ENCODE data around the gene CFAP20DC. TPM values are rescaled to one million over a fixed set of nuclear protein-coding genes. Genes with fewer than 3 reads are reported as not detected.

CFAP20DC gene
- total RNA-seq, 2 donors from 2014 or later, result 1.7 to 1.8 TPM

DNA sequence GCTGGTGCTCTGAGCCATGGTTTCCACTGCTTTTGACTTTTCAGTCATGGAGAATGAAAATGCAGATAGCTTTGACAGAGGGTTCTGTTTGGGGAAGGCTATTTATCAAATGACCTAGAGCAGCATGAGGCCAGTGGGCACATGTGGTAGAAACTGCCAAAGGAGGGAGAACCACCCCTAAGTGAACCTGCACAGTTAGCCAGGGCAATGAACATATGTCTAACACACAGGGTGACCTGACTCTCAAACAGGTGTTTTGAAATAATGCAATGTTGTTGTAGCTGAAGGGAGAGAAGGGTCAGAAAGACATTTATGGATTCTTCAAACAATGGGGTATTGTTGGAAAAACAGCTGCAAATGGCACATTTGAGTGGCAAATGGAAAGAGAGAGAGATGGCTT, 208.9 kb downstream of the CFAP20DC start:
- intact Hi-C loops (cut with DNase I), result no loop called here
- no peak overlapping the region for H3K9ac ChIP-seq (ENCODE audit: low read depth in 2 of 2, low read length in 2 of 2)
- H3K4me3 ChIP-seq, result no peak overlapping the region
- TF ChIP-seq, protein P1, sequence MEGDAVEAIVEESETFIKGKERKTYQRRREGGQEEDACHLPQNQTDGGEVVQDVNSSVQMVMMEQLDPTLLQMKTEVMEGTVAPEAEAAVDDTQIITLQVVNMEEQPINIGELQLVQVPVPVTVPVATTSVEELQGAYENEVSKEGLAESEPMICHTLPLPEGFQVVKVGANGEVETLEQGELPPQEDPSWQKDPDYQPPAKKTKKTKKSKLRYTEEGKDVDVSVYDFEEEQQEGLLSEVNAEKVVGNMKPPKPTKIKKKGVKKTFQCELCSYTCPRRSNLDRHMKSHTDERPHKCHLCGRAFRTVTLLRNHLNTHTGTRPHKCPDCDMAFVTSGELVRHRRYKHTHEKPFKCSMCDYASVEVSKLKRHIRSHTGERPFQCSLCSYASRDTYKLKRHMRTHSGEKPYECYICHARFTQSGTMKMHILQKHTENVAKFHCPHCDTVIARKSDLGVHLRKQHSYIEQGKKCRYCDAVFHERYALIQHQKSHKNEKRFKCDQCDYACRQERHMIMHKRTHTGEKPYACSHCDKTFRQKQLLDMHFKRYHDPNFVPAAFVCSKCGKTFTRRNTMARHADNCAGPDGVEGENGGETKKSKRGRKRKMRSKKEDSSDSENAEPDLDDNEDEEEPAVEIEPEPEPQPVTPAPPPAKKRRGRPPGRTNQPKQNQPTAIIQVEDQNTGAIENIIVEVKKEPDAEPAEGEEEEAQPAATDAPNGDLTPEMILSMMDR (IDR thresholded peaks at IDR 0.05), result no peak
- H3K36me3 ChIP-seq, result no peaks in the 10 kb centered on the region
- H3K27me3 ChIP-seq, result no peaks in the 10 kb centered on the region
- H3K9me3 ChIP-seq, result no peaks in the 10 kb centered on the region
- no peak overlapping the region for H3K27ac ChIP-seq
- no peak for DNase-seq
- no peaks in the 10 kb centered on the region for H3K4me1 ChIP-seq

DNA sequence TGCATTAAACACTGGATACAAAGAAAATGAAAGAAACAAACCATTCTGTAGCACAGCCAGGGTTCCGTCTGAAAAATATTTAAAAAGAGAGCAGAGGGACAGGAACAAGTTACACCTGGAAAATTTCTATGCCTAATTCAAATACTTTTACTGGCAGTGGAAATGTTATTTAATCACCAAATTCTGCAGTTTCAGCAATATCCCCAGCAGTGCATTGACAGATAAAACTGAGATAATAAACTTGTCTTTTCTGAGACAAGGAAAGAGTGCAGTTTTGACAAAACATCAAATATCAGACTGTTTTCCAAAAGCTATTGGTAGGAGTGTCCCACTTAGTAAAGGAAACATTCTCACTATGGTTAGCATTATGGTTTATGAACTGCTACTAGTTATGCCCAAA, 209.9 kb downstream of the CFAP20DC start:
- H3K4me1 ChIP-seq, result no peaks in the 10 kb centered on the region

DNA sequence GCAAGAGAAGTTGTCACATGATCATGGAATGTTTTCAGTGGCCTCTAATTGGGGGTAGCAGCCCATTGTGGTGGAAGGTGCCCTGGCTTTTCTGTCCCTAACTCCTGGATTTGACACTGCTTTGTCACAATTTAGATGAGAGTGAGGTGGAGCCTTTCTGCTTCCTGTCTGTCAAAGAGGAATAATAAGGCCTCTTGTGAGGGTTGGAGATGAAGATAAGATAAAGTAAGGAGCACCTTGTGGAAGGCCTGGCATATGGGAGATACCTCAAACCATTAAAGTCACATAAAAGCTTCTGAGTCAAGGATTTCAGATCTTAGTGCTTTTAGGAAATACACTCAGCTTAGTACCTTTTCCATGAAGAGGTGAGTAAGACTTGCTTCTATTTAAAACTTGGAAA, 210.6 kb downstream of the CFAP20DC start:
- no peak overlapping the region for H3K27ac ChIP-seq
- DNase-seq, result no peak
- TF ChIP-seq, protein P1 (IDR thresholded peaks at IDR 0.05), result no peak
- H3K9ac ChIP-seq (ENCODE audit: low read depth in 2 of 2, low read length in 2 of 2), result no peak overlapping the region
- H3K27me3 ChIP-seq, result no peaks in the 10 kb centered on the region
- no peak overlapping the region for H3K4me3 ChIP-seq
- no peaks in the 10 kb centered on the region for H3K36me3 ChIP-seq
- no peaks in the 10 kb centered on the region for H3K4me1 ChIP-seq
- no peaks in the 10 kb centered on the region for H3K9me3 ChIP-seq
- intact Hi-C loops (cut with DNase I), result no loop called here

More for the DNA sequence above, 209.9 kb downstream of the CFAP20DC start:
- no peaks in the 10 kb centered on the region for H3K9me3 ChIP-seq
- DNase-seq, result no peak
- H3K4me3 ChIP-seq, result no peak overlapping the region
- TF ChIP-seq, protein P1 (IDR thresholded peaks at IDR 0.05), result no peak
- no peak overlapping the region for H3K9ac ChIP-seq (ENCODE audit: low read depth in 2 of 2, low read length in 2 of 2)
- H3K36me3 ChIP-seq, result no peaks in the 10 kb centered on the region
- intact Hi-C loops (cut with DNase I), result no loop called here
- H3K27ac ChIP-seq, result no peak overlapping the region
- no peaks in the 10 kb centered on the region for H3K27me3 ChIP-seq

DNA sequence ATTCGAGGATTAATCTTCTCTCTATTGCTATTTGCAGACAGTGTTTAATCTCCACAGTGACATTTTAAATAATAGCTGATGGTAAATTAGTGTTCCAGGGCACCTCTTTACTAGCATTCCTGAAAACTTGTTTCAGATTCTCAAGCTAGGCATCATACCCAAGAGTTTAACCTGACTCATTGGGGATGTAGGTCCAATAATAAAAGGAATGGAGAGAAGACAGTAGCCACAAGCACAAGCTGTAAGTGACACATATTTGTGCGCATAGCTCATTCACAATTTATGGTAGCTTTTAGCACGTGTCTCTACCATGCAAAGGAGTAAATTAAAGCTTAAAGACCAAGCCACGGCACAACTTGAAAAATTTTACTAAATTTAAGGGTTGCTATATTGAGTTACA, 212.0 kb downstream of the CFAP20DC start:
- no peak for DNase-seq
- intact Hi-C loops (cut with DNase I), result no loop called here
- Histone ChIP-seq H3K9ac (ENCODE audit: low read depth in 2 of 2, low read length in 2 of 2) (no peak overlapping the region), H3K27ac (no peak overlapping the region), H3K27me3 (no peaks in the 10 kb centered on the region), H3K4me3 (no peak overlapping the region), H3K9me3 (no peaks in the 10 kb centered on the region), H3K36me3 (no peaks in the 10 kb centered on the region), H3K4me1 (no peaks in the 10 kb centered on the region)
- TF ChIP-seq, protein P1 (IDR thresholded peaks at IDR 0.05), result no peak

DNA sequence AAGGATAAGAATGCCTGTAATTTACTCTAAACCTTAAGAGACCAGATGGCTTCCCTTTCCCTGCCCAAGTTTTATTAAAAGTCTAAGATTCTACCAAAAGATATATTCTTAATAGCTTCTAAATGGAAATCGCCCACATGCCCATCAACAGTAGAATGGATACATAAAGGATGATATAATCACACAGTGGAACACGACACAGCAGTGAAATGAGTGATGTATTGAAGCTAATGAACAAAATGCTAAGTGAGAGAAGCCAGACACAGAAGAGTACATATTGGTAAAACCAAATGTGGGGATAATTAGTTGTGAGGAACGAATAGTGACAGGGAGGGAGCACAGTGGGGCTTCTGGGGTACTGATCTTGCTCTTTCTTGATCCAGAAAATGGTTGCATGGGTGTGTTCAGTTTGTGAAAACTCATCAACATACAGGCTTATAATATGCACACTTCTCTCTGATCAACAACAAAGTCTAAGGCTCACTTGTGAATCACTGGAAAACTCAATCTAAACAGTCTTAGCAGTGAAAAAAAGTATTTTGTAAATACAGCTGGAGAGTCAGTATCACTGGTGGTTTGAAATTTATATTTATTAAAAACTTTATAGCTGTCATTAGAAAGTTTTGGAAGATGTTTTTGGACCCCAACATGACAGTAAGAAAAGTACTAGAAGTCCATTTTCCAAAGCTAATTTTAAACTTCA, 212.5 kb downstream of the CFAP20DC start:
- Histone ChIP-seq H3K27ac (no peak overlapping the region), H3K27me3 (no peaks in the 10 kb centered on the region)
- TF ChIP-seq, protein P1 (IDR thresholded peaks at IDR 0.05), result no peak

More for the DNA sequence above, 212.5 kb downstream of the CFAP20DC start:
- DNase-seq, result no peak
- no peaks in the 10 kb centered on the region for H3K36me3 ChIP-seq
- no peaks in the 10 kb centered on the region for H3K4me1 ChIP-seq
- no peak overlapping the region for H3K4me3 ChIP-seq
- intact Hi-C loops (cut with DNase I), result no loop called here
- no peak overlapping the region for H3K9ac ChIP-seq (ENCODE audit: low read depth in 2 of 2, low read length in 2 of 2)
- H3K9me3 ChIP-seq, result no peaks in the 10 kb centered on the region
